HG03064 (cell line): ENCODE results near the gene ZNF746.

Experiments used
- ATAC-seq: cut with Tn5 transposase; IDR thresholded peaks from one replicate; pipeline ENCODE4 v1.9.1; 2021; ENCODE audit warnings: low read depth; ENCODE audit not compliant: unreplicated experiment

Gene ZNF746

DNA sequence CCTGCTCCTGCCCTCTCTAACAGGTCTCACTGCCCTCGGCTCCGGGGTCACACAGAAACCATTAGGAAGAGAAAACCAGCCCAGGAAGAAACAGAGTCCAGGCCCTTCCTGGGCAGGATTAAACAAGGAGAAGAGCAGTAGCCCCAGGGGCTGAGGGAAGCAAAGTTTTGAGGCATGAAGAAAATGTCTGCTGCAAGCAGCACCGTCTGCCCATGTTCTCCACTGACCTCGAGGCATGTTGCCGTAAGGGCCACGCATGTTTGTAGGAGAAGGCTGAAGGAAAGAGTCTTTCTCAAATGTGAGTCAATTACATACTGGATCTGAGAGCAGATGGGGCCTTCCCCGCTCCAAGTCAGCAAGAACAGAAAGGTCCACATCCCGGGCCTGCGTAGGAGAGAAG lies 4.2 kb downstream of the ZNF746 start:
- no peak for ATAC-seq

DNA sequence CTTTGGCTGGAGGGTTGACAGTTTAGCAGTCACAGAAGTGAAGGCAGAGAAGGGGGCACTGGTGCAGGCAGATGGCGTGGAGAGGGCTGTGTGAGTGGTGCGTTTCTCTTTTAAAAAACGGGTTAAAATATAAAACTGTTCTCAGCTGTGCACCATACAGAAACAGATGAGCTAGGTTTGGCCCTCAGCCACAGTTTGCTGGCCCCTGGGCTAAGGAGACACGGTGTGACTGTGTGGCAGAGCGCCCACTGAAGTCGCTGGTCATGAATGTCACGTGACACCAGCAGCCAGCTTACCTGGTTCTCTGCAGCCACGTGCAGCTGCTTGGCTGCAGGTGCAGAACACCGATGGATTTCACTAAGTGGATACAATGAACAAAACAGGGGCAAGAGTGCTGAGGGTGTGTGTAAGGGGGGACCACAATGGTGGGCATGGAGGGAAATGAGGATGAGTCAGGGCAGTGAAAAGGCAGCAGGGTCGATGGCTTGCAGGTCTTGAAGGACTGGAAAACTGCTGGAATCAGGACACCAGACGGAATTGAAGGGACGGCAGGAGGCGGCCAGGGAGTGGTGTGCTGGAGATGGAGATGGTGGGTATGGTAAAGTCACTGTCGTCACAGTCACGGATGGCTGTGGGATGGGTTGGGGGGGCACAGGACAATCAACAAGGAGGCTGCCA lies 7.4 kb downstream of the ZNF746 start:
- ATAC-seq, result no peak

GRCh38 chr7:149489391-149490024 lies 8.1 kb downstream of the ZNF746 start:
- no peak for ATAC-seq

GRCh38 chr7:149479568-149479967 lies 18.0 kb downstream of the ZNF746 start:
- no peak for ATAC-seq

- ATAC-seq, result no peak
Observed at GRCh38 chr7:149478754-149479153, 18.9 kb downstream of the ZNF746 start.

- ATAC-seq, result no peak
Observed at GRCh38 chr7:149477494-149478443, 19.8 kb downstream of the ZNF746 start.

DNA sequence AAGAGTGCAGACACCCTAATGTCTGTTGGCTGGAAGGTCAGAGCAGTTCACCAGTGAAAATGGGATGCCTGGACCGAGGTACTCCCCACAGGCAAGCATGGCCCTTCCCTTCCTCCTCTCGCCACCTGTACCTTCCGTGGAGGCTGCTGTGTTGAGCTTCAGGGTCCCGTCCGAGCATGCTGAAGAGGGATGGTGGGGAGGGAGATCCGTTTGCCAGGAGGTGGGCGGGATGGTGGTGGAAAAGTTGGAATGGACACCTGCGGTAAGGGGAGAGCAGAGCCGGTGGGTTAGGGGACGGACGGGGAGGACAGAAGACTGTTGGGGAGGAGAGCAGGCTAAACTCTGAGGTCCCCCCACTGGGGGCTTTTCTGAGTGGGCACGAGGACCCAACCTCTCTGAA lies 20.8 kb downstream of the ZNF746 start:
- ATAC-seq, result no peak

DNA sequence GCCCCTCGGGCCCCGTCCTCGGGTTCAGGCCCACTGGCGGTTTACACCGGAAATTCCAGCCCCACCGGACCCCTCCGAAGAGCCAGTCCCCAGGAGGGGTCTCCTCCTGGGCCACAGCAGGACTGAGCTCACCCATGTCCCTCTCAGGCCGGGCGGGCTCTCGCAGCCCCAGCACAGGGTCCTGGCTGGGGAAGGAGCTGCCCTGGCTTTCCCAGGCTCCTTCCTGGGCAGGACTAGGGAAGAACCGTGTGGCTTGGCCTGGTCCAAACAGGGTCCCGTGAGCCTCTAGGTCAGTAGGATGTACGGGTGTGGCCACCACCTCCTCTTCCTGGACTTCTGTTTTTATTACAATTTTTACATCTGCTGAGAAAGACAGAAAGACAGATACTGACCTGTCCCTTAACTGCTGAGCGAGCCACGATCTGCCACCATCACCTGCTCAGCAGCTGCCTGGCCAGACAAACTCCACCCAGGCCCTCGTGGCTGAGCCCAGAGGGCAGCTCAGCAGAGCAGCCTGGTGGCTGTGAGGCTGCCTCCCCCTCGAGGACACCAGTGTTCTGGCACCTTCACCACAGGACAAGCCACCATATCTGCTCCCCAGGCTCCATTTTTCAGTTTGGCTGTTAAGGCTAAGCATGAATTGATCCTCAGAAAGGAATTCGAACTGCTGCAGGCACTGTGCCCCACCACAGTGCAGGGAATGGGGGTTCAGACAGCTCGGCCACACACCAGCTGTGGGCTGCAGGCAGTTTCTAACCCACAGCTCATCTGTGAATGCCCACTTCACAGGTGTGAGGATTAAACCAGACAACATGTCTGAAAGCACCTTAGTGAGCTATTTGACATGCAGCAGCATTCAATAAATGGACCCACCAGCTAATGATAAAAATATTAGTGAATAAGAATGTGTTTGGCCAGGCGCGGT lies 22.2 kb downstream of the ZNF746 start:
- no peak for ATAC-seq

- no peak for ATAC-seq
Observed at GRCh38 chr7:149474309-149475120, 23.1 kb downstream of the ZNF746 start.

- no peak for ATAC-seq
Observed at GRCh38 chr7:149473251-149473650, 24.4 kb downstream of the ZNF746 start.

GRCh38 chr7:149471289-149471953 lies 26.2 kb downstream of the ZNF746 start:
- ATAC-seq, result no peak

- no peak for ATAC-seq
Observed at GRCh38 chr7:149469806-149470205, 27.8 kb downstream of the ZNF746 start.

DNA sequence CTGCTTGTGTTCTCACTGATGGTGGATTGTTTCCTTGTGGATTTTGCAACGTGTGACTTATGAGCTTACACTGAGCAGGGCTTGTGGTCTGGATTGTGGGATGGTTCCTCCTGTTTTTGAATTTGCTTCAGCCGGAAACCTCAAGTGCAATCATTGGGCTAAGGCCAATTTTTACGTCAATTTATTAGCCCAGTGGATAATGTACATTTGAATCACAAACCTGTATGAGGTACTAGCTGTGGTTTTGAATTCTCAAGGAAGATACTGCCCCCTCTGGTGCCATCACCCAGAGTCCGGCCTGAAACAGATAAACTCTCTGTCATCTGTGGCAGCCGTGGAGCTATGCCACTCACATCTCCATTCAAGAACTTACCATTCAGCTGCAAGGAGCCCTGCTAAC lies 29.4 kb downstream of the ZNF746 start:
- no peak for ATAC-seq

DNA sequence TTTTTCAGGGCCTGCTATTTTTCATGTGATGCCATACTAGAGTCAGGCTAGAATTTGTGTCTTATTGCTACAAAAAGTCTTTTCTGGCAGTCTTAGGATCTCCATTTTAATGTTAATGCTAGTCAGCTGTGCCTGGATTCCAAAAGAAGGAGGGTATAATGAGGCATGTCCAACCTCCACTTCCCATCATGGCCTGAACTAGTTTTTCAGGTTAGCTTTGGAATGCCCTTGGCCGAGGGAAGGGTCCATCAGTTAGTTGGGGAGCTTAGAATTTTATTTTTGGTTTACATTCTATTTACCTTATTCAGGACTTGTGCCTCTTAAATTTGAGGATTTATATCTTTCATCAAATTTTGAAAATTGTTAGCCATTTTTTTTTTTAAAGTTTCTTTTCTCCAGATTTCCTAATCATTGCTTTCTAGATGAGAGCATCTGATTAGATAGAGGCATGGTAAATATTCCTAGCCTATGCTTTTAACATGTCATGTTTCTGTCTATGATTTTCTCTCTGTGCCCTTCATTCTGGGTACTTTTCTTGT lies 30.2 kb downstream of the ZNF746 start:
- ATAC-seq, result no peak

GRCh38 chr7:149466364-149466763 lies 31.2 kb downstream of the ZNF746 start:
- no peak for ATAC-seq

DNA sequence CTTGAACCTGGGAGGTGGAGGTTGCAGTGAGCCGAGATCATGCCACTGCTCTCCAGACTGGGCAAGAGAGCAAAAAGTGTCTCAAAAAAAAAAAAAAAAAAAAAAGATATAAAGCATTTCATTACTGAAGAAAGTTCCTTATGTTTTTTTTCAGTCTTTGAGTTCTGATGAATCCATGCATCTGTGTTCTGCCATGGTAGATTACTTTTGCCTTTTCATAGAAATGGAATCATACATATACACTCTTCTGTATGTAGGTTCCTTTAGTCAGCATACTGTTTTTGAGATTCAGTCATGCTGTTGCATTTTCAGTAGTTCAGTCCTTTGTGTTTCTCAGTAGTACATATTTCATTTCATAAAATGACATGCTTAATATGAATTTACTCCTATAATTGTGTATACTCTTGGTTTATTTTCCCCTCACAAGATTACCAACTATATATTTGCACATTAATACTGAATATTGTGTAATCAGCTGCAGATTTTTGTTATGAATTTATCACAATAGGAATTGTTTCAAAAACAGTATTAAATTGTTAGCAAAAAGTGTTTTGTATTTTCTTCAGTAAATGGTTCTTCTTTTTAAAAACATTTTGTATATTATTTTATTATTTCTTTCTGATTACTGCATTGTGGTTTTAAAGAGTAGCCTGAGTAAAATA lies 34.0 kb downstream of the ZNF746 start:
- no peak for ATAC-seq

DNA sequence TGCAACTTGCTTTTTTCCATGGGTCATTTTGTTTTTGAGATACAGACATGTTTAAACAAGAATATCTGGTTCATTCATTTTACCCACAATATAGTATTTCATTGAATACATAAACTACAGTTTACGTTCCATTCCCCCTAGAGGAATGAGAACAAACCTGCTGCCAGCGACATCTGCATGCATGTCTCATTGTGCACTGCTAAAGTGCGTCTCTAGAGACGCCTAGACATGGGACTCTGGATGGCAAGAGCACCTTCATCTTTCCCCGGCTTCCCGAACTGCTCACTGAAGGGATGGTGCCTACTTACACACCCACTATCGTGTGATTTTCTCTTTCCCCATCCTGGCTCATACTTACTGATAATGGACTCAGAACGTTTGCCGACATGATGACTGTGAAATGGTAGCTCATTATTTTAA lies 35.5 kb downstream of the ZNF746 start:
- no peak for ATAC-seq
